Cerebellar nuclear complex (tissue), 1 donor: ENCODE data around the gene SCAMP2.
"Not testable (repeated sequence)": the region's sequence is repeated elsewhere in the genome, so short reads cannot be mapped to it uniquely, and the experiment has no call there.

ENCODE experiments used
- DNase-seq, 2 experiments: peaks; one replicate each; lab custom pipeline; 2025; lab: John Stamatoyannopoulos, UW

The SCAMP2 gene, protein sequence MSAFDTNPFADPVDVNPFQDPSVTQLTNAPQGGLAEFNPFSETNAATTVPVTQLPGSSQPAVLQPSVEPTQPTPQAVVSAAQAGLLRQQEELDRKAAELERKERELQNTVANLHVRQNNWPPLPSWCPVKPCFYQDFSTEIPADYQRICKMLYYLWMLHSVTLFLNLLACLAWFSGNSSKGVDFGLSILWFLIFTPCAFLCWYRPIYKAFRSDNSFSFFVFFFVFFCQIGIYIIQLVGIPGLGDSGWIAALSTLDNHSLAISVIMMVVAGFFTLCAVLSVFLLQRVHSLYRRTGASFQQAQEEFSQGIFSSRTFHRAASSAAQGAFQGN

DNA sequence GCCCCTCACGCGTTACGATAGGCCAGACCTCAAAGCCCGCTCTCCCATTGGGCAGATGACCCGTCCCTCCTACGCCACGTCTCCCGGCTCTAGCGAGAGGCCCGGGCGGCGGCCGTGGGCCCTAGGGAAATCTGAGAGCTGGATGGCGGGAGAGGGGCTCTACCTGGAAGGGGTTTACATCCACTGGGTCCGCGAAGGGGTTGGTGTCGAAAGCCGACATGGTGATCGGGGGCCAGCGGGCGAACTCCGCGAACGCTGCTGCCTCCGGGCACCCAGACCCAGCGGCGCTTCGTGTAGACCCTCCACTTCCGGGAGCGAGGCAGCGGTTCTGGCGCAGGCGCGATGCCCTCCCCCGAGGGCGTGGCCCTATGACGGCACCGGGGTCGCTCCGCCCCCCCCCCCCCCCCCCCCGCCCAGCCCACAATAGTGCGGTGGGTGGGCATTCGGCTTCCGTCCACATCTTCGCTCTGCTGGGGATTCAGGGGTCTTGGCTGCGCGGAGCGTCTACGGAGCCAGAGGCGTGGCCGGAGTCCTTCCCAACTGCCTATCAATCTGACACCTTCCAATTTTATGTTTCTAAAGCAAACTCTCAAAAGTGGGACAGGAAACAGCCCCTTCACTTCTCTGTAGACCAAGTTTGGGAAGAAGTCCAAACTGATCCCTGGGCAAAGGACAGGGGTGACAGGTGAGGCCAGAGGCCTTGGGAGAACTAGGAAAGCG, at the start of gene SCAMP2:
Gene SCAMP2, minus strand, starts transcription at position 330 of the 720 bp plus-strand sequence. Its CDS starts 110 bp downstream, at position 220.
- DNase-seq = peak; percentile 88 to 93

DNA sequence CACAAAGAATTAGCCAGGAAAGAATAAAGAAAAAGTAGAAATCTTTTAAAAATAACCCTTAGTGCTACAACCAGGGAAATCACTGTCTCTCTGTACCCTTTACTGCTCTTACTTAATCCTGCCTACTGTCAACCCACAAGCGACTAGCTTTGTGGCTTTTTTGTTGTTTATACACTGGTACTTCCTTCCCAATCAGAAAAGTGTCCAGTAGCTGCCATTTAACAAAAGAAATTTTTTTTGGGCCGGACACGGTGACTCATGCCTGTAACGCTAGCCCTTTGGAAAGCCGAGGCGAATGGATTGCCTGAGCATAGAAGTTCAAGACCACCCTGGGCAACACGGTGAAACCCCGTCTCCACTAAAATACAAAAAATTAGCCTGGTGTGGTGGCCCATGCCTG, 47.3 kb upstream of the SCAMP2 start:
- no peak for DNase-seq

DNA sequence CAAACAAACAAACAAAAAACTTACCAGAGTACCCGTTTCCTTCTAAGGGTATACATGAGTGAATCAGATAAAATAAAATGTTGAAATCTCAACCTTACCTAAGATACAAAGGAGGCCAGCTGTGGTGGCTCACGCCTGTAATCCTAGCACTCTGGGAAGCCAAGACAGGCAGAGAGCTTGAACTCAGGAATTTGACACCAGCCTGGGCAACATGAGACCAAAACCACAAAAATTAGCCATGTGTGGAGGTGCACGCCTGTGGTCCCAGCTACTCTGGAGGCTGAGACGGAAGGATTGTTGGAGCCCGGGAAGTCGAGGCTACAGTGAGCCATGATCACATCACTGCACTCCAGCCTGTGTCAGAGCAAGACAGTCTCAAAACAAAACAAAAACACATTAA, 44.5 kb upstream of the SCAMP2 start:
- DNase-seq = no peak

DNA sequence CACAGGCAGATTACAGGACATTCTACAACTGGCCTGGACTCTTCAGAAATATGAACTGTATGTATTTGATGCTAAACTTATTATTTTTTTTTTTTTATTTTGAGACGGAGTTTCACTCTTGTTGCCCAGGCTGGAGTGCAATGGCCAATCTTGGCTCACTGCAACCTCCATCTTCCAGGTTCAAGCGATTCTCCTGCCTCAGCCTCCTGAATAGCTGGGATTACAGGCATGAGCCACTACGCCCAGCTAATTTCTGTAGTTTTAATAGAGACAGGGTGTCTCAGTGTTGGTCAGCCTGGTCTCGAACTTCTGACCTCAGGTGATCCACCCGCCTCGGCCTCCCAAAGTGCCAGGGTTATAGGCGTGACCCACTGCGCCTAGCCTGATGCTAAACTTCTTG, 40.6 kb upstream of the SCAMP2 start:
- DNase-seq = not testable (repeated sequence)

DNA sequence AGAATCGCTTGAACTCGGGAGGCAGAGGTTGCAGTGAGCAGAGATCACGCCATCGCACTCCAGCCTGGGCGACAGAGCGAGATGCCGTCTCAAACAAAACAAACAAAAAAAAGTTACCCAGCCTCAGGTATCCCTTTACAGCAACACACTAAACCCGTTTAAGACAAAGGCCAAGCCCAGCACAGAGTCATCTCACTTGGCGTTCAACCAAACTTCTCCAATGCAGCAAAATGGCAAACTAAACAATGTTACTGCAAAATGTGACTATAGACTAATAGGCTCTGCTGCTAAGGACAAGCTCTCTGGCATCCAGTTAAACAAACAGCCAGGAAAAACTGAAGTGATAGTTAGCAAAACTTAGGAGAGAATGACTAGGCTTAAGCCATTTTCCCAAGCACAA, 39.9 kb upstream of the SCAMP2 start:
- no peak for DNase-seq

DNA sequence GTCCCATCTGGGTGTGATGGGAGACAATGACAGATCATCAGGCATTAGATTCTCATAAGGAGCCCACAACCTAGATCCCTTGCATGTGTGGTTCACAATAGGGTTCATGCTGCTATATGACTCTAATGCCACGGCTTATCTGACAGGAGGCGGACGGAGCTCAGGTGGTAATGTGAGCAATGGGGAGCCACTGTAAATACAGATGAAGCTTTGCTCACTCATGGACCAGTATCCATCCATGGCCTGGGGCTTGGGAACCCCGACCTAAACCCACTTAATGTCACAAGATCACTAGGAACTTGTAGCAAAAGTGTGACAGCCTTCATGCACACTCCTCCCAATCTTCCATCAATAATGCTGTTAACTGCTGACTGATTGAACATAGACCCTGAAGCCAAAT, 35.5 kb upstream of the SCAMP2 start:
- no peak for DNase-seq

DNA sequence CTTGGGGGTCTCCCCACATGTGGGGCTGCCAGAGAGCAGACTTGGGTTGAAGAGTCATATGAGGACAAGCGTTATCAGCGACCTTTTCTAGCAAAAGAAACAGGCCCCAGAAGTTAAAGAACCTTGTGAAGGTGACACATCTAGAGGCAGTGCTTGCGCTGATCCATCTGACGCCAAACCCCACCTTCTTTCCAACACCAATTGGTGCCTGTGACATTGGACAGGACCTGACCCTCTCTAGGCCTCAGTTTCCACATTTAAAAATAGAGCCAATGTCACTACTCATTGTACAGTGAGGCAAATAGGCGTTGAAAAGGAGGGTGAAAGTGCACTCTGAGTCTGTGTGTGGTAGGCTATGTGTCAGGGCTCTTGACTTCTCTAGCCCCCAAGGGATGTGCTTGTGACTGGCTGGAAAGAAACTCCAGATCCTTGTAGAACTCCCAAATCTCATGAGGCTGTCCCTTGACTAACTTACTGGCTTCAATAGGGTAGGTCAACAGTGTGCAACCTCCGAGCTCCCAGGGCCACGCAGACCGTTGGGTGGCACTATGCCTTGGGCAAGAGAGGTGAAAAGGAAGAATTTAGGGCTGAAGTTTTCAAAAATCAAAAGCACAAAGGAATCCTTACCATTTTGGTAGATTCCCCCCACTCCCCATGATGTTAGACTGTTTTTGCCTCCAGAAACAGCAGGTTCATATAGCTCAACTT, 34.2 kb upstream of the SCAMP2 start:
- DNase-seq = no peak

DNA sequence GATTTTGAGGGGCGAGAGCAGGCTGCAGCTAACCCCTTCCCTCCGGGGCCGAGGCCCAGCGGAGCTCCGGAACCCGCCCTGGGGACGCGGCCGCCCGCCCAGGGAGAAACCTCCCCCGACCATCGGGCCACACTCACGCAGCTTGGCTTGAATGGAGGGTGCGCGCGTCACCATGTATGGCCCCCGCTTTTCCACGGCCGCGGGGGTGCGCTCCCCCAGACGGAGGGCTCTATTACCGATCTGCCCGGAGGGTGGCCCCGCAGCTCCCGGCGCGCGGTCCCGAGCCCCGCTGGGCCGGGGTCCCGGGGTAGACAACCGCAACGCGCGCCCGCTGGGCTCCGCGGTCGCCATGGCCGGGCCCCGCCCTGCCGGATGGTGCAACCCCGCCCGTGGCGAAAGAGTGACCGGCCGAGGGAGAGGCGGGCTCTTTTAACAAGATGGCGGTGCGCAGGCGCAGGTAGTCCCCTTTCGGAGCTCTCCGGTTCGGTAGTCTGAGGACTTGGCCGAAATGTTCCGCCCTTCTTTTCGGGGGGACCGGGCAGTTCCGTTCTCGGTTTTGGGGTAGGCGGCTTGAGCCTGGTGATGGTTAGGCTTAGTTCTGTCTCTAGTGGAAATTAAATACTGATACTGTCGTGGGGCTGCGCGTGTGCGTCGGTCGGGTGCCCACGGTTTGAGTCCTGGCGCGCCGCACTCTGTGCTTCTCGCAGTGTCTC, 33.4 kb upstream of the SCAMP2 start, which contains the start of gene FAM219B:
Gene FAM219B, minus strand, starts transcription at position 402 of the 713 bp plus-strand sequence. Its CDS starts 51 bp downstream, at position 351.
- peak; percentile 38 to 84 for DNase-seq

DNA sequence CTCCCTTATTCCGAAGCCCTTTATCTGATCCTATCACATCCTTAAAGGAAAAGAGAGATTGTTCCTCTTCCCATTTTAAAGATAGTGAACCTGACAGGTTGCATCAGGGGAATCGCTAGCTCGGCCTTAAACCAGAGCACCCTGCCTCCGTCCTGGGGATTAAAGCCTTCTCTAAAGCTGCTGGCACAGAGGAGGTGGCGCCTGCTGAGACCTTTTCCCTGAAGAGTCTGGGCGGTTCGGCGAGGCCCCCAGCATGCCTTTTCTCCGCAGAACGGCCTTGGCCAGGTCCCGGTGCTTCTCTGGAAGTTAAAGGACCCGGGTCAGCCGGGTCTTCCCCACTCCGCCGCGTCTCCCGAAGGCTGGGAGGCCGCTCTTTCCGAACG, 32.9 kb upstream of the SCAMP2 start:
- DNase-seq = no peak

DNA sequence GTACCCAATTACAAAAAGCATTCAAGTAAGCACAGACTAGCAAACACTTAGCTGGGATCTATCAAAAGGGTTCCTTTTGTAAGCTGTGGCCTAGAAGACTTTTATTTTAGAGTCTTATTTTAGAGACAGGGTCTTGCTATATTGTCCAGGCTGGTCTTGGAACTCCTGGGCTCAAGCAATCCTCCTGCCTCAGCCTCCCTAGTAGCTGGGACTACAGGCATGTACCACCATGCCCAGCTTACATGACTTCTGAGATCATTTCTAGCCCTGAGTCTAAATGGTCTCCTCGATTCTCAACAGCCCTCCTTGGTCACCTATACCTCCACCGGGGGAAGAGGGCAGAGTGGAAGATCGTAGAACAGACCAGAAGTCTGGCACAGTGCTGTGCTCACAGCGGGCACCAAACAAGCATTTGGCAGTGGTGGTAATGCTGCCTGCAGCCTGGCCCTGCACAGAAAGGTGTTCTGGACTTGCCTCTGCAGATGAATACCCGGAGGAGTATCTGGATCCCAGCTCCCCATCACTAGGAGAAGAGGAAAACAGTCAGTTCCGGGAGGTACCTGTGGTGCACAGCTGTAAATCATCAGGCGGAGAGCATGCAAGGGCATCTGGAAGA, 31.1 kb upstream of the SCAMP2 start:
- no peak for DNase-seq

DNA sequence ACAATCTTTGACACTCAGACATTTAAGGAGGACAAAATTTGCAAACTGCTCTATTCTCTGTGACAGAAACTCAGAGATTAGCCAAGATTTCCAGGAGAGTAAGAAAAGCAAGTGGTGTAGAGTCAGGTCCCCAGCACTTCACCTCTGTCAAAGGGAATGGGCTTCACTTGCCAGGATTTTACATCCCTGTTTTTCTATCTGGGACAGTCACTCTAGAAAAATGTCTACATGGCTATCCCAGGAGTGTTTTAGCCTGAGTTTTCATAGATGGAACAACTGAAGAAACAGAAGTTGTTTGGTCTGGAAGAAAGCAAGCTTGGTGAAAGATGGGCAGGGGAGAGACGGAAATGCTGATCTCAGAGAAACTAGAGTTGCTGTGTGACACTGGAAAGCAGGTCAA, 30.5 kb upstream of the SCAMP2 start:
- DNase-seq = no peak

DNA sequence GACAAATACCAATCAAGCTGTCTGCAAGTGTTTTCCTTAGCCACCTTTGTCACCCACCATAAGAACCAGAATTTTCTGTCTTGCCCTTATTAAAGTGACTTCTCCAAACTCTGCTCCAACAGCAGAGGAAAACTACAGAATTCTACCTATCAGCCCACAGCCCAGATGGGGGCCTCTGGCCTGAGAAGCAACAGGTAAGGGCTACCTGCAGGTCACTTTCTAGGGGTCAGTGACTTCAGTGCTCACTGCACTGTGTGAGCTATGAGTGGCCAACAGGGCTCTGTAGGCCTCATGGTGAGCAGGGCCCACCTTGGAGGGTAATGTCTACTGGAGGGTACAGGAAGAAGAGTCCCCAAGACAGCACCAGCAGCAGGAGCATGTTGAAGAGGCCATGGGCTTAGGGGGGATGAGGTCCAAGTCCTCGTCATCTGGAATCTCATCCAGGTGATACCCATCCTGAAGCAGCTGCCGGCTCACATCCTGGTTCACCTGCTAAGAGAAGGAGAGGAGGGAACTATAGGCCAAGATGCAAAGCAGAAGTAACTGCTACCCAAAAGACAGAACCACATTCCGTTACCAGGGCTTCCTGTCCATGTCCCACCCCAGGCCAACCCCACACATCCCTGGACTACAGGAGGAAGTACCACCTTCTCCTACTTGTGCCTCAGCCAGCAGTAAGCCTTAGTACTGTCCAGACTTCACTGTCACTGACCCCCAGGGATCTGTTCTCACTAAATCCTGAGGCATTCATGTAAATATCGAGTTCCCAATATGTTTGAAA, 29.3 kb upstream of the SCAMP2 start:
- DNase-seq = no peak

DNA sequence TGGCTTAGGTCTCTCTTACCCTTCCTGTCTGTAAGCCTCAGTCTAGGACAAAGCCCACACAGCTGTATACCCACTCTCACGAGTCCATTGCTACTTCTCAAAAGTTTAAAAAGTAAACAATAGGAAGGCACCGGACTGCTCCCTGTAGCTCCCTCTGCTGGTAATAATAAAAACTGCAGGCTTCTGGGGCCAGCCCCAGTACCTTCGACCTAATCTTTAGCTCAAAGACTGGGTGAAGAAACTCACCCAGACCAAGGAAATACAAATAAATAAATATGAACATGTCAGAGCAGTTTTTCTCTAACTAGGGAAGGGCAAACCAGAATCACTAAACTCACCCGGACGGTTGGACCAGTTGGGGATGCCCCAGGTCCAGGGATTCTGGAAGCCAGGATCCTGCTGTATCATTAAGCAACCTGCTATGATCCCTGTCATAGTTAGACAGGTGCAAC, 28.5 kb upstream of the SCAMP2 start:
- no peak for DNase-seq

DNA sequence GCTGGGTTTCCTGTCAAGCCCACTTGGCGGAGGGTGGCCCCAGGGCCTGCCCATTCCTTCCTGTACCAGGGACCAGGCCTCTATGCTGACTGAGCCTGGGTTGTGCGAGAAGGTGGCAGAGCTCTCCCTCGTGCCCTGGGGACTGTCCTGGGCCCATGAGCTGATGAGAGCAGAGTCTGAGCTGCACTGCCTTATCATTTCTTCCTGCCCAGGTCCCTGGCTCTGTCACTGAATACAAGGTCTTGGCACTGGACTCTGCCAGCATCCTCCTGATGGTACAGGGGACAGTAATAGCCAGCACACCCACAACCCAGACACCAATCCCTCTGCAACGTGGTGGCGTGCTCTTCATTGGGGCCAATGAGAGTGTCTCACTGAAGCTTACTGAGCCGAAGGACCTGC, 24.1 kb upstream of the SCAMP2 start:
- no peak for DNase-seq

DNA sequence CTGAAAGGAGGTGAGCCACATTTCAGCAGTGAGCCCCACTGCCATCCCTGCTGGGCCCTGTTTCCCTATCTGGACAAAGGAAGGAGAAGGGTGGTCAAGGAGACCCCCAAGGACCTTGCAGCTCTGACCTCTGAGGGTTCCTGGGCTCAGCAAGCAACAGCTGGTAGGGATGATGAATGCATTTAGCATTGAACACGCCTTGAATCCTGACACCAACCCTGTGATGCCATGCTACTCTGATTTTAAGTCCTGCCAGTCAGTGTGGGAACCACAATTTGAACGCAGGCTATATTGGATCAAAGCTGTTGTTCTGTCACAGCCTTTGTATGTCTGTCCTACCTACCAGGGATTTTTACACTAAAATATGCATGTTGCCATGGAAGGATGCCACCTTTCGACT, 23.2 kb upstream of the SCAMP2 start:
- no peak for DNase-seq

DNA sequence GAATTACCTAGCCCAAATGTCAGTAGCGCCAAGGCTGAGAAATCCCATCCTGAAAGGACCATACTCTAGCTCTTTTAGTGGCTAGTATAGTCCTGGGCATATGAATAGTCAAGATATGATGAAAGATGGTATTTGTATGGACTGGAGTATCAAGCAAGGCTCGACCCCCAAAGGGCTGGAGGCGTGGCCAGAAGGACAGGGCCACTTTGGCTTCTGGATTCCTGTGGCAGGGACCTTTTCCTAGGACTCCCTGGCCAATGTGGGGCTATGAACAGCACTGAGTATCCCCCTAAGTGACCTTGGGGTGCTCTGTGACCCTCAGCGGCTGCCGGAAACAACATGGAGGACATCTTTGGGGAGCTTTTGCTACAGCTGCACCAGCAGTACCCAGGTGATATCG, 22.7 kb upstream of the SCAMP2 start:
- DNase-seq = no peak

DNA sequence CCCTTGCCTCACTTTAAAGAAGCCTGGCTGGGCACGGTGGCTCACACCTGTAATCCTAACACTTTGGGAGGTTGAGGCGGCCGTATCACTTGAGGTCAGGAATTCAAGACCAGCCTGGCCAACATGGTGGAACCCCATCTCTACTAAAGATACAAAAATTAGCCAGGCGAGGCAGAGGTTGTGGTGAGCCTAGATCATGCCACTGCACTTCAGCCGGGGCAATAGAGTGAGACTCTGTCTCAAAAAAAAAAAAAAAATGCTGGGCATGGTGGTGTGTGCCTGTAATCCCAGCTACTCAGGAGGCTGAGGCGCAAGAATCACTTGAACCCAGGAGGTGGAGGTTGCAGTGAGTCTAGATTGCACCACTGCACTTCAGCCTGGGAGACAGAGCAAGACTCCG, 21.2 kb upstream of the SCAMP2 start:
- DNase-seq = not testable (repeated sequence)

DNA sequence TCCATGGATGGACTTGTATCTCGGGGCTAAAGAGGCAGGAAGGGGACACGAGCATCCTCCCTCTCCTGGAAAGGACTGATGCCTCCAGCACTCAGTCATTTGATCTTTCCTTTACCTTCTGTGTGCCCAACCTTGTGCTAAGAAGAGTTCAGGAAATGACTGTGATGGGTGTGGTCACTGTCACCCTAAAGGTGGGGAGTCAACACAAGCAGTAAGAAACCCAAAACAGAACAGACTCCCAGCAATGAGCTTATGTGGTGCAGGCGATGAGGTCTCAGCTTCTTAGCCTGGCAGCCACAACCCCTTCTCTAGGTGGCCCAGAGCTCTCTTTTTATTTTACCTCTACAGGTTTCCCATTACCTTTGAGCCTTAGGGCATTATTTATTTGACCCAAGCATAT, 20.5 kb upstream of the SCAMP2 start:
- DNase-seq = no peak

DNA sequence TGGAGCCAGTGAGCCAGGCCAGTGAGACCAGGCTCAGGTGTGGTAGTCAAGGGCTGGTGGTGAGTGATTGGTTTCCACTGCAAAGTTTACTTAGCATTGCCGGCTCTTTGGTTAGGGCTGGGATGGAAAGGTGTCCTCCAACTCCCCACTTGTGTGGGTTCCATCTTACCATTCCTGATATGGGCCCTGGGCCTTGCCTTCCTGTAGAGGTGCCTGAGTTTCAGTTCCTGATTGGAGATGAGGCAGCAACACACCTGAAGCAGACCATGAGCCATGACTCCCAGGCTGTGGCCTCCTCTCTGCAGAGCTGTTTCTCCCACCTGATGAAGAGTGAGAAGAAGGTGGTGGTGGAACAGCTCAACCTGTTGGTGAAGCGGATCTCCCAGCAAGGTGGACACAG, 19.8 kb upstream of the SCAMP2 start:
- no peak for DNase-seq

DNA sequence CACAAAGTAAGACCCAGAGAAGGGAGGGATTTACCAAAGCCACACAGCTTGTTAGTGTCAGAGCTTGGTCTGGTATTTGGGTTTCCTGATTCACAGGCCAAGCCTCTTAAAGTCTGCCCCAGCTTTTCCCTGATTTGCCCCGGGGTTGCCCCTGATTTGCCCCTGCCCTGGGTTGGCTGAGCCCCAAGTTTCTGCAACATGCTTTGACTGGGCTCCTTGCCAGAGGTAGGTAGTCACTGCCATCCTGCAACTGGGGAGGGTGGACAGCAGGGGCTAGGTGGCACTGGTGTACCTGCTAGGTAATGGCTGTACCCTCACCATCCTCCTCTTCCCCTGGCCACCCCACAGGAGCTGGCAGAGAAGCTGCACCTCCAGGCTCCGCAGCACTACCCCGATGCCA, 19.1 kb upstream of the SCAMP2 start:
- DNase-seq = no peak

DNA sequence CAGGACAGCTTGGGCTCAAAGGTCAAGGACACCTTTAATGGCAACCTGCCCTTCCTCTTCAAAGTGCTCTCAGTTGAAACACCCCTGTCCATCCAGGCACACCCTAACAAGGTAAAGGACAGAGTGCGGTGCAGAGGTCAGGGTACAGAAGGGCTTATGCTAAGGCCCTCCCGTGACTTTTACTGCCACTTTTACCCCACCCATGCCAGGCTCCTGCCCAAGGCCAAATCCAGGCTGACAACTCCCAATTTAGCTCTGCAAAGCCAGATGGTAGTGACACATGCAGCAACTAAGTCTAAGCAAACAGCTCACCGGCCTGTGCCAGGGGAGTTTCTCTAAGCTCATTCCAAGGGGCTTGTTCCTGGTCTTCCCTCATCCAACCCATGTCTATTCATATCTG, 18.3 kb upstream of the SCAMP2 start:
- no peak for DNase-seq
